GM21367 (cell line): Measurements from ENCODE around the gene DRD5.
"Not testable (repeated sequence)": the region's sequence is repeated elsewhere in the genome, so short reads cannot be mapped to it uniquely, and the experiment has no call there.

Experiments
- ATAC-seq: cut with Tn5 transposase; IDR thresholded peaks from one replicate; pipeline ENCODE4 v1.9.1; 2021; ENCODE audit not compliant: unreplicated experiment

The DRD5 gene

DNA sequence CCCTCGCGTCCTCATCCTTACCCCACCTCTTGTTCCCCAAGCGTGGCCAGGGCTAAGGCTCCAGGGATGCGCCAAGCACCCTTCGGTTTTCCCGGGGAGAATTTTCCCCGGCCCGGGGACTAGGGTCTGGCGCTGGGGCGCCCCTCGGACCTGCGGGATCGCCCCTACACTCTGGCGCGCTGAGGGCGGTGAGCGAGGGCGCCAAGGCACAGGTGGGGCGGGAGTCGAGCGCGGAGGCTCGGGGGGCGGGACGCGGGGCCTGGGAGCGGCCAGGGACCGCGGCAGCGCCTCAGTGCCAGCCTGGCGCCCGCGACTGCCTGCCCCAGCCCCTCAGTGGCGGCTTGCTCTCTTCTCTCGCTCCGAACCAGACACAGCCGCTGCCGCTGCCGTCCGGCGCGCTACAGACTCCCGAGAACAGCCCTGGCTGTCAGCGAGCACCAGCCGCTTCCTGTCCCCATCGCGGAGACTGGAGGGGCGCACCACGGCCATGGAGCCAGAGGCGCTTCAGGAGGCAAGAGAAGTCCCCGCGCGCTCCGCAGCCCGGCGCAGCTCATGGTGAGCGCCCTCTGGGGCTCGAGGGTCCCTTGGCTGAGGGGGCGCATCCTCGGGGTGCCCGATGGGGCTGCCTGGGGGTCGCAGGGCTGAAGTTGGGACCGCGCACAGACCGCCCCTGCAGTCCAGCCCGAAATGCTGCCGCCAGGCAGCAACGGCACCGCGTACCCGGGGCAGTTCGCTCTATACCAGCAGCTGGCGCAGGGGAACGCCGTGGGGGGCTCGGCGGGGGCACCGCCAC, at the start of gene DRD5:
Gene DRD5, plus strand, starts transcription at position 292 of the 793 bp plus-strand sequence. Its CDS starts 396 bp downstream, at position 688.
- ATAC-seq = no peak

DNA sequence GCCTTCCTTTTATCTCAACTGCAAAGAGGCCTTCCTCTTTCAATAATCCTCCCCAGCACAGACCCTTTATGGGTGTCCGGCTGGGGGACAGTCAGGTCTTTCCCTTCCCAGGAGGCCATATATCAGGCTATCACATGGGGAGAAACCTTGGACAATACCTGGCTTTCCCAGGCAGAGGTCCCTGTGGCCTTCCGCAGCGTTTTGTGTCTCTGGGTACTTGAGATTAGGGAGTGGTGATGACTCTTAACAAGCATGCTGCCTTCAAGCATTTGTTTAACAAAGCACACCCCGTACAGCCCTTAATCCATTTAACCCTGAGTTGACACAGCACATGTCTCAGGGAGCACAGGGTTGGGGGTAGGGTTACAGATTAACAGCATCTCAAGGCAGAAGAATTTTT, 49.2 kb upstream of the DRD5 start:
- not testable (repeated sequence) for ATAC-seq

DNA sequence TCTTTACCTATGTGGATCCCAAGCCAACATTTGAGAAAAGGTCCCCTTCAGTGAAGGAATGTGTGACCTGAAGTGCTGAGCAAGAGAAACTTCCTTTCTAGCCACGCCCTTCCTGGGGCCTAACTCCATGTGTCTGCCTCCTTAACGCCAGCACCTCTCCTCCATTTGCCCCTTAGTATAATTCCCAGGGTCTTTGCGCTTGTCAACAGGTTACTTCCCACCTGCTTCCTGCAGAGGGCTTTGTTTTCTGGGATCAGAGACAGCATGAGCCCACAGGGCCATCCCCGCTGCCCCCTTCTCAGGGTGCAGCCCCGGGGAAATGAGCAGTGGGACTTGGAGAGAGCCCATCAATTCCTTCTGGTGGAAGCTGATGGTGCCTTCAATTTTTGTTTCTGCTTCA, 45.9 kb upstream of the DRD5 start:
- no peak for ATAC-seq

DNA sequence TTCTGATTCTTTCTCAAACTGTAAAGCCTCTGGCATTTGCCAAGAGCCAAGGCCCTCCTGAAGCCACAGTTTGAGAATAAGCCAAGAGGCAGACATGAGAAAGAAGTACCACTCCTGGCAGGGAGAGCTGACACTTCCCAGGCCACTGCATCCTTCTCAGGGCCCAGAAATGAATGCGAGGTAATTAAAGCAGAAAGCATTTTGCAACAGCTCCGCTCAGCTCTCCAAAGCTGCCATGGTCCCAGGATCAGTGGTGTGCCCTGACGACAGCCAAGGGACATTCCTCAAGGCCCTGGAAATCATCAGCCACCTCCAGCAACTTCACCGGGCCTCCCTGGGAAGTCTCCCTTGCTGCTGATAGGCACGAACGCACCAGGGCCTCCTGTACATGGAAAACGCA, 44.2 kb upstream of the DRD5 start:
- ATAC-seq = not testable (repeated sequence)

DNA sequence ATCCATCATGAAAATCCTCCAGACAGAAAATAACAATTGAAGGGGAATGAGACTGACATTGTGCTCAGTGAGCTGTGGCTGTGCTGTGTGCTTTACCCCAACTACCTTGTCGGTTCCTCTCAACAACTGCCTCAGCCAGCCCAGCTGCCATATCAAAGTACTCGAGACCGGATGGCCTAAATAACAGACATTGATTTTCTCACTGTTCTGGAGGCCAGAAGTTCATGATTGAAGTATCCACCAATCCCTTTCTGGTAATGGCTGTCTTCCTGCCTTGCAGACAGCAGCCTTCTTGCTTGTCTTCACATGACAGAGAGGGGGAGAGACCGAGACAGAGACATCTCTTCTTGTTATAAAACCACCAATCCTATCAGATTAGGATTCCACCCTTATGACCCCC, 37.6 kb upstream of the DRD5 start:
- not testable (repeated sequence) for ATAC-seq

DNA sequence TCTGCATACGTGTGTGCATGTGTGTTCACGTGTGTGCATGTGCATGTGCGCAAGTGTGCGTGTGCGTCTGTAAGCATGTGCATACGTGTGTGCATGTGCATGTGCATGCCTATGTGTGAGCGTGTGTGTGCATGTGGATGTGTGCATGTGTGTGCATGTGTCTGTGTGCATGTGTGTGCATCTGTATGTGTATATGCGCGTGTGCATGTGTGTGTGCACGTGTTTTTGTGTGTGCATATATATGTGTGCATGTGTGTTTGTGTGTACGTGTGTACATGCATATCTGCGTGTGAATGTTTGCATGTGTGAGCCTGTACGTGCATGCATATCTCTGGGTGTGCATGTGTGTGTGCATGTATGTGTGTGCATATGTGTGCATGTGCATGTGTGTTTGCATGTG, 35.7 kb upstream of the DRD5 start:
- ATAC-seq = no peak

DNA sequence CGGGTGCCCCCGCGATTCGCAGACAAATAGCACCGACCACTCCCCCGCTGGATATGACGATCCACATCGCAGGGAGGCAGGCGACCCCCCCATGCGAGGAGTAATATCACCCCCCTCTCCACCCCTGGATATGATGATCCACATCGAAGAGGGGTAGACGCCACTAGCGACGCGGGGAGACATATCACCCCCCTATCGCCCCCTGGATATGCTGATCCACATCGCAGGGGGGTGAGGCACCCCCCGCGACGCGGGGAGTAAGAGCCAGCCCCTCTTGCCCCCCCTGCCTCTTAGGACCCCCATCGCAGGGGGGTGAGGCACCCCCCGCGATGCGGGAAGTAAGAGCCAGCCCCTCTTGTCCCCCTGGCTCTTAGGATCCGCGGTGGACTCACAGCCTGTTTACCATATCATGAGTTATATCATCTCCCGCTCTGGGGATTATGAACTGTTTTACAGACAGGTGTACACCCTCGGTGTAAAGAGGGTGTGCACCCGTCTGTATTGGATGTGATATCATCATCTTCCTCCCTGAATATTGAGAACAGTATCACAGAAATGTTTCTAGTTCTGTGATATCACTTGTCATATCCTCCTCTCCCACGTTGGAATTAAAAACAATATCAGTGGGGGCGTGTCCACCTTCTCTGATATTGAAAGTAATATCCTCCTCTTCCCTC, 22.7 kb upstream of the DRD5 start:
- no peak for ATAC-seq

DNA sequence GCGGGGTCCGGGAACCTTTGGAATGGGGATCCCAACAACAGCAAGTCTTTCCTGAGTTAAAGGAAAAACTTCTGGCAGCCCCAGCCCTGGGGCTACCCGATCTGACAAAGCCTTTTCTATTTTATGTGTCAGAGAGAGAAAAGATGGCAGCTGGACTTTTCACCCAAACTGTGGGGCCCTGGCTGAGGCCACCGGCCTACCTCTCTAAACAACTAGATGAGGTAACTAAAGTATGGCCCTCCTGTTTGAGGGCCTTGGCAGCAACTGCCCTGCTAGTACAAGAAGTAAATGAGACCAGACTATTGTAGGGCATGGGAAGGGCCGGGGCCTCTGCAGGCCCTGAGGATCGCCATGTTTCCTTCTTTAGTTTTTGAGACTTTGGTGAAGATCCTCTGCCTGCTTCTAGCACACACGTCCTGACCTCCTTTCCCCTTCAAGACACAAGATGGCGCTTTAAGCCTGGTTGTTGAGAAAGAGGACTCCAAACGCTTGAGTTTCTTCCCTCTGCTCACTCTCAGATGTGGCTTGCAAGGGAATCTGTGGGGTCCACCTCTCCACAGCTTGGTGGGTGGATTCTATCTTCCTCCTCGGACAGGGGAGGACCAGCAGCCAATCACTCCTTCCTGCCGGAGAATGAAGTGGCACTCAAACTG, 18.5 kb upstream of the DRD5 start:
- ATAC-seq = no peak

DNA sequence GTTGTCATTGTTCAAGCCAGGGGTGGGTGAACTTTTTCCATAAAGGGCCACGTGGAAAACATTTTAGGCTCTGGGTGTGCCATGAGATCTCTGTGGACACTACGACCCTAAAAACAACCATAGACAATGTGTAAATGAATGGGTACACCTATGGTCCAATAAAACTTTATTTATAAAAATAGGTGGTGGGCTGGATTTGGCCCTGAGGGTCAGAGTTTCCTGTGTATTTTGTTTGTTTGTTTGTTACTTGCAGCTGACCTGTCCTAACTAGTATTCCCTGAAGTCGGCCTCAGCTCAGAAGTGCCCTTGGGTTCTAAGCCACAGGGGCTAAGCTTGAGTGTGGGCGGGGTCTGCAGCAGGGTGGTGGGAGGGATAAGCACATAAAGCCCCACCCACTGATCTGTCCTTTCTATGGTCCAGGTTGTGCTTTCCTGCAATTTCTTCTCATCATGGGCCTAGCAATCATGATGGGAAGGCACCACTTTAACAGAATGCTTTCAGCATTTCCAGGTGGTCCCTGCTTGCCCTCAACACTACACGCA, 17.2 kb upstream of the DRD5 start:
- ATAC-seq = no peak

DNA sequence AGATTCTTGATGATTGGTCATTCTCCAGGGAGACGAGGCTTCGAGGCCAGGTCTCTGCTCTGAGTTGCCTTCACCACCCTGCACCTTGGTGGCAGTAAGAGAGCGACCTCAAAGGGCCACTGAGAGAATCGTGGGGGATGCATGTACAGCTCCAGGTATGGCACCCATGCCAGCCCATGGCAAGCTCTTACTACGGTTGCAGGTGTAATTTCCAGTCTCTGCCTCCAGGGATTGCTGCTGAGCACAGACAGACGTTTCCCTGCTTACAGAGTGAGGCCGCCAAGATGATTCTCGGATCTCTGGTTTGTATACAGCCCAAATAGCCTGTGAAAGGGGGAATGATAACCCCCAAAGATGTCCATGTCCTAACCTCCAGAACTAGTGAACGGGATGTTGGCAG, 16.3 kb upstream of the DRD5 start:
- no peak for ATAC-seq

DNA sequence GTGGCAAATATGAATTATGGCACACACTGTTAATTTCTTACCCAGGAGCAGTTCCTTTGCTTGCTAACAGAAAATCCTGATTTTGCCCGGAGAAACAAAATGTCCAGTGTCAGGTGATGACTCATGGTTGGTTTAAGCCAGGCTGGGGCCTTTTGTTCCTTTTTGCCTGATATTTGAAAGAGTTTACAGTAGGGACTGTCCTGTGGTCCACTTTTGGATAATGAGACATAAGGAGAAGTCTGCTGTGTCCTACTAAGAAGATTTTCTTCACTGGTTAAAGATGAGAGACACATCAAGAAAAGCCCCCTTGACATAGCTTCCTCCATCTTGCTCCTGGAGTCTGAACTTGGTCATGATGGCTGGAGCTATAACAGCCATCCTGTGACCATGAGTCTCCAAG, 12.1 kb upstream of the DRD5 start:
- no peak for ATAC-seq

DNA sequence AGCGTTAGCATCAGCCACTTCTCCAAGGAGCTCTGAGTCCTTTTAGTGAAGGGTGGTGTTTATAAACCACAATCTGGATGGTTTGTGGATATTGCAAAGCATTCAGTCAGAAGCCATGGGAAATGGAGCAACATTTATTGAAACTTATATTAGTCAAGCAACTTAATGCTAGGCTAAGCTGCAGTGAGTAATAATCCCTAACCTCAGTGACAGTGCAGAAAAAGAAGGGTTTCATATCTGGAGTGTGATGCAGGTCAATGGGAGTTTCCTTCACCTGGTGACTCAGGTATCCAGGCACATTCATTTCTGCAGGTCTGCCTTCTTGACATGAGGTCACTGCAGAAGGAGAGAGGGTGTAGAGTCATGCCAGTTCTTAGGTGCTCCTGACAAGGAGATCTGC, 10.4 kb upstream of the DRD5 start:
- ATAC-seq = no peak

DNA sequence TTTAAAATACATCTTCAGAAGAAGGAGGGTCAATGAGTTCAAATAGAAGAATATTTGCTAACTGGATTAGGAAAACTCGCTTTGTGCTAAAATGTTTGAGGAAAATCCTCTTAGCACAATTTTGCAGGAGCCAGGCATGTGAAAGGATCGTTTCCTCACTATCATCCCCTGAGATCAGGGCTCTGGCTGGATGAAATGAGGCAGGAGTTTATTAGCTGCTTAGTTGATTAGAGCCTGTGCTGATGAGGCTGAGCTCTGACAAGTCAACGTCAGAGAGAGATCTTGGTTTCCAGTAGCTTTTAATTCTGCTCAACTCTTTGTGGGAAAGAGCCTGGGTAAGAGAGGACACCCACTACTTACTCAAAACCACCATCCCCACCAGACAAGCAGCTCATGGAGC, 8.0 kb upstream of the DRD5 start:
- no peak for ATAC-seq

DNA sequence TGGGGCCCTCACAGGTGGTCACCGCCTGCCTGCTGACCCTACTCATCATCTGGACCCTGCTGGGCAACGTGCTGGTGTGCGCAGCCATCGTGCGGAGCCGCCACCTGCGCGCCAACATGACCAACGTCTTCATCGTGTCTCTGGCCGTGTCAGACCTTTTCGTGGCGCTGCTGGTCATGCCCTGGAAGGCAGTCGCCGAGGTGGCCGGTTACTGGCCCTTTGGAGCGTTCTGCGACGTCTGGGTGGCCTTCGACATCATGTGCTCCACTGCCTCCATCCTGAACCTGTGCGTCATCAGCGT, 652 bp downstream of the DRD5 start:
- ATAC-seq = no peak

DNA sequence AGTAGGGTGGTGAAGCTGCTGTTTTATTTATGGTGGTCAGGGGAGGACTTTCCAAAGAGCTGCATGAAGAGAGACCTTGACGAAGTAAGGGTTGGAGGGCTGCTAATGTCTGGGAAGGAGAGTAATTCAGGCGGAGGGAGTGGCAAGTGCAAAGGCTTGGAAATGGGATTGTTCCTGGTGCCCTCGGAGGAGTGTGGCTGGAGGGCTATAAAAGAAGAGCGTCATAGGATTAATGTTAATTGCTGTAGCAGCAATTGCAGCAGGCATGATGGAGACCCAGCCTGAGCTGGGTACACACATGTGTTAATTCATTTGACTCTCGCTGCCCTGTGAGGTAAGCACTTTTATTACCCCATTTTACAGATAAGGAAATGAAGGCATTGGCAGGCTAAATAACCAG, 4.5 kb downstream of the DRD5 start:
- ATAC-seq = not testable (repeated sequence)

DNA sequence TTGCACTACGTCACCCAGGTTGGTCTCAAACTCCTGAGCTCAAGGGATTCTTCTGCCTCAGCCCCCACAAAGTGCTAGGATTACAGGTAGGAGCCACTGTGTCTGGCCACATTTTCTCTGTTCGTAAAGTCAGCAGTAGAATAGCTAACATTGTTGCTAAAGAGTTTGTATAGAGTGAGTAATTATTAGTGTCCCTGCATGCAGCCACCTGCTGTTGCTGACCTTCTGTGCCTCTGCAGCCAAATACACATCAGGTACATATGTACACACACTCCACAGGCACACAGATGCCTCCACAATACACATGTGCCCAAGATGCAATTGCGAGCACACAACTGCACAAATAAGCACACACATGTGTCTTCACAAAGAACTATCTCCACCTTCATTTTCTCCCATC, 10.9 kb downstream of the DRD5 start:
- no peak for ATAC-seq

DNA sequence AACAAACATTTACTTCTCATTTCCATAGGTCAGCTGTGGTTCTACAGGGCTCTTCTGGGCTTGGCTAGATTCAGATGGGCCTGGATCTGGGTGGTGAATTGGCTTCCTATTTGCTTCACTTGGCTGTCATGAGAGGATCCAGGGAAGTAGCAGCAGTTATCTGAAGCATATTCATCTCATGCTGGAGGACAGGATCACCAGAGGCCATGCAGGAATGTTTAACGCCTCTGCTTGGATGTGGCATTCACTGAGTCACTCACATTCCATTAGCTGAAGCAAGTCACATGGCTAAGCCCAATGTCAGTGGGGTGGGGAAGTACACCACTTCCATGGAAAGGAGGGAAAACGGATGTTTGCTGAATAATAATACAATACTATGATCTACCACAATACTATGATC, 15.2 kb downstream of the DRD5 start:
- ATAC-seq = not testable (repeated sequence)

DNA sequence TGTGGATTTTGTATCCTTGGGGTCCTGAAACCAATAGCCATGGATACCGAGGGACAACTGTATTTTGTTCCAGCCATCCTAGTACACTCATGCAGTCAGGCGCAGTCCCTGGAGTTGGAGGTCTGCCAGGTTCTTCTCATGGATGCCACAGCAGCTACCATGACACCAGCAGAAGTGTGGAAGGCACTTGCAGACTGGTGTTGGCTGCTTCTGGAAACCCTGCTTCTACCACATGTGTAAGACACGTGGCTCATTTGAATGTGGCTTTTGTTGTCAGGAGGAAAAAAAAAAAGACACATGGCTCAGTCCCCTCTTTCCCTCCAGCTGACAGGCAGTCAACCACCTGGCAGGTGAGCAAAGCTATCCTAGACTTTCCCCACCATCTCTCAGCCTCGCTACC, 19.4 kb downstream of the DRD5 start:
- no peak for ATAC-seq

DNA sequence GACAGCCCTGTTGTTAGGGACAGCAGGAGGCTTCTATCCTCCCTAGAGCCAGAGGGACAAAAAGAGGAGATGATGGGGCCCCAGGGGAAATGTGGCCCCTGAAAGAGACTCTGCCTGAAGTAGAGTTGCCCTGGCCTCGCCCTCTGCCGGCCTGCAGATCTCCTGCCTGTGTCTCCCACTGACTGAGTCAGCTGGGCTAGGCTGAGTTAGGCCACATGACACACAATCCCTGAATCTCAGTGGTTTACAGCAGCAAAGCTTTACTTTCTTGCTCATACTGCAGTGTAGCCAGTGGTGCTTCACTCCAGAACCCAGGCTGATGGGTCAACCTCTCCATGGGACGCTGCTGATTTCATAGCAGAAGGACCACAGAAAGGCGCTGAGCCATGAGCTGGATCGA, 23.5 kb downstream of the DRD5 start:
- no peak for ATAC-seq

DNA sequence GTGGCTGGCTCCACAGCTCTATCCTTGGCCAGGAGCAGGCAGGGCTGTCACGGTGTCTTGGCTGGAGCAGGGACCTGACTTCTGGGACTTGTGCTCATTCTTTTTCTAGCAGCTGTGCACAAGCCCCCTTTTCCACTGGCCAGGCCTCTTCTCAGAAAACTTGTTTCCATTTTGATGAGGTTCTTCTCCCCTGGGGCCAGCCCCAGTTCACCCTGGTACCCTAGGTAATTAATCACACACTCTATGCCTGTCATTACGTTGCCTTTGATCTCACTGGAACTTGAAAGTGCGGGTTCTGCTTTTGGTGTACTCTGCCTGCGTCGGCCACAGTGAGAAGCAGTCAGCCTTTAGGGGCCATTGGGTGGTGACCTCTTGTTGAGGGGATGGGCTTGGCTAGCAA, 26.6 kb downstream of the DRD5 start:
- ATAC-seq = no peak

DNA sequence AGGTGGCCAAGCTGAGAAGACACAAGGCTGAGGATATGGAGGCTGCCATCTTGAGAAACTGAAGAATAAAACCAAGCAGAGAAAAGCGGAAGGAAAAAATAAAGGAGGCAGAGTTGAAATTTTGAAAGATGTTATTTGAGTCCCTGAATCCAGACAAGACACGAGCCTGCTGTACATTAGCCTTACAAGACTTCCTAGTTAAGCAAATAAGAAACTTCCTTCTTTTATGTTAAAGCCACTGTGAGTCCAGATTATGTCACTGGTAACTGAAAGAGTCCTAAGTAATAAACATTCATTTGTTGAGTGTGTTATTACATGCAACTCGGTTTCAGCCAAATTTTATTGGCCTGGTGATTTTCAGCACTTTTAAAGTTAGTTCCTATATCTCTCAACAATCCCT, 30.4 kb downstream of the DRD5 start:
- no peak for ATAC-seq
